Fibroblast of mammary gland (primary cell): ENCODE data around the gene CDKAL1.

Experiments
- DNase-seq: peaks from one replicate; pipeline ENCODE4 v3.0.0-alpha.2; 2010; ENCODE audit warnings: low read depth
- H3K4me3 ChIP-seq: 2 replicates; pipeline ENCODE4 v1.5.1; 2011; ENCODE audit warnings: low read depth, mild to moderate bottlenecking, low read length, moderate library complexity; ENCODE audit not compliant: control insufficient read depth
- CTCF ChIP-seq: conservative IDR thresholded peaks from 2 replicates; pipeline ENCODE4 v1.5.1; 2011; ENCODE audit warnings: low read depth, low read length, inconsistent platforms; ENCODE audit not compliant: control insufficient read depth, insufficient read depth

Gene CDKAL1

GRCh38 chr6:21073318-21073839 lies 539.1 kb downstream of the CDKAL1 start:
- H3K4me3 ChIP-seq: no peak overlapping the region
- TF ChIP-seq CTCF: no peak
- no peak for DNase-seq

GRCh38 chr6:21074484-21074883 lies 540.2 kb downstream of the CDKAL1 start:
- no peak overlapping the region for H3K4me3 ChIP-seq
- TF ChIP-seq CTCF: no peak
- no peak for DNase-seq

GRCh38 chr6:21075986-21076385 lies 541.7 kb downstream of the CDKAL1 start:
- no peak for DNase-seq
- no peak overlapping the region for H3K4me3 ChIP-seq
- TF ChIP-seq CTCF: no peak

- TF ChIP-seq CTCF: no peak
- DNase-seq: no peak
- no peak overlapping the region for H3K4me3 ChIP-seq
Observed at GRCh38 chr6:21078497-21078896, 544.2 kb downstream of the CDKAL1 start.

- H3K4me3 ChIP-seq: no peak overlapping the region
- no peak for TF ChIP-seq CTCF
- DNase-seq: peak; percentile 16
Observed at GRCh38 chr6:21079468-21080048, 545.3 kb downstream of the CDKAL1 start.

GRCh38 chr6:21080221-21080620 lies 546.0 kb downstream of the CDKAL1 start:
- H3K4me3 ChIP-seq: no peak overlapping the region
- DNase-seq: no peak
- TF ChIP-seq CTCF: no peak

GRCh38 chr6:21082091-21082490 lies 547.8 kb downstream of the CDKAL1 start:
- DNase-seq: no peak
- no peak for TF ChIP-seq CTCF
- H3K4me3 ChIP-seq: no peak overlapping the region
